ENCODE data around the gene LRRC75A.

LRRC75A gene

GRCh38 chr17:16435925-16436886 is 55.8 kb downstream of the LRRC75A start:
- DNase-seq (ENCODE audit: extremely low read depth in 1 of 2, low read depth in 1 of 2) = no peak

GRCh38 chr17:16434662-16435061 is 57.3 kb downstream of the LRRC75A start:
- DNase-seq (ENCODE audit: extremely low read depth in 1 of 2, low read depth in 1 of 2) = no peak

- no peak for DNase-seq (ENCODE audit: extremely low read depth in 1 of 2, low read depth in 1 of 2)
Observed at GRCh38 chr17:16433514-16433913, 58.5 kb downstream of the LRRC75A start.

GRCh38 chr17:16432017-16432416 is 60.0 kb downstream of the LRRC75A start:
- no peak for DNase-seq (ENCODE audit: extremely low read depth in 1 of 2, low read depth in 1 of 2)

GRCh38 chr17:16430650-16431049 is 61.3 kb downstream of the LRRC75A start:
- DNase-seq (ENCODE audit: extremely low read depth in 1 of 2, low read depth in 1 of 2) = no peak

- DNase-seq (ENCODE audit: extremely low read depth in 1 of 2, low read depth in 1 of 2) = no peak
Observed at GRCh38 chr17:16429083-16429482, 62.9 kb downstream of the LRRC75A start.

GRCh38 chr17:16428098-16428882 is 63.7 kb downstream of the LRRC75A start:
- DNase-seq (ENCODE audit: extremely low read depth in 1 of 2, low read depth in 1 of 2) = no peak

- DNase-seq (ENCODE audit: extremely low read depth in 1 of 2, low read depth in 1 of 2) = no peak
Observed at GRCh38 chr17:16427020-16427419, 65.0 kb downstream of the LRRC75A start.

GRCh38 chr17:16425698-16426659 is 66.0 kb downstream of the LRRC75A start:
- no peak for DNase-seq (ENCODE audit: extremely low read depth in 1 of 2, low read depth in 1 of 2)

- no peak for DNase-seq (ENCODE audit: extremely low read depth in 1 of 2, low read depth in 1 of 2)
Observed at GRCh38 chr17:16425202-16425601, 66.8 kb downstream of the LRRC75A start.

GRCh38 chr17:16423226-16423872 is 68.6 kb downstream of the LRRC75A start:
- DNase-seq (ENCODE audit: extremely low read depth in 1 of 2, low read depth in 1 of 2) = no peak

- no peak for DNase-seq (ENCODE audit: extremely low read depth in 1 of 2, low read depth in 1 of 2)
Observed at GRCh38 chr17:16422416-16422815, 69.6 kb downstream of the LRRC75A start.

- DNase-seq (ENCODE audit: extremely low read depth in 1 of 2, low read depth in 1 of 2) = no peak
Observed at GRCh38 chr17:16419929-16420271, 72.1 kb downstream of the LRRC75A start.

GRCh38 chr17:16419074-16419928 is 72.7 kb downstream of the LRRC75A start:
- no peak for DNase-seq (ENCODE audit: extremely low read depth in 1 of 2, low read depth in 1 of 2)

GRCh38 chr17:16418685-16419068 is 73.3 kb downstream of the LRRC75A start:
- no peak for DNase-seq (ENCODE audit: extremely low read depth in 1 of 2, low read depth in 1 of 2)

GRCh38 chr17:16417896-16418684 is 73.9 kb downstream of the LRRC75A start:
- no peak for DNase-seq (ENCODE audit: extremely low read depth in 1 of 2, low read depth in 1 of 2)

- no peak for DNase-seq (ENCODE audit: extremely low read depth in 1 of 2, low read depth in 1 of 2)
Observed at GRCh38 chr17:16417399-16417798, 74.6 kb downstream of the LRRC75A start.

- DNase-seq (ENCODE audit: extremely low read depth in 1 of 2, low read depth in 1 of 2) = no peak
Observed at GRCh38 chr17:16415031-16415924, 76.7 kb downstream of the LRRC75A start, which contains the start of gene TRPV2. Gene TRPV2, plus strand, starts transcription at chr17:16415571. Its CDS starts 2,098 bp downstream, at chr17:16417669.
